HG03460 (cell line): ENCODE measurements around the gene SUN5.
"Not testable (repeated sequence)": the region's sequence is repeated elsewhere in the genome, so short reads cannot be mapped to it uniquely, and the experiment has no call there.

ENCODE experiments used
- ATAC-seq: cut with Tn5 transposase; IDR thresholded peaks from one replicate; pipeline ENCODE4 v1.9.1; 2021; ENCODE audit not compliant: unreplicated experiment

SUN5 gene

DNA sequence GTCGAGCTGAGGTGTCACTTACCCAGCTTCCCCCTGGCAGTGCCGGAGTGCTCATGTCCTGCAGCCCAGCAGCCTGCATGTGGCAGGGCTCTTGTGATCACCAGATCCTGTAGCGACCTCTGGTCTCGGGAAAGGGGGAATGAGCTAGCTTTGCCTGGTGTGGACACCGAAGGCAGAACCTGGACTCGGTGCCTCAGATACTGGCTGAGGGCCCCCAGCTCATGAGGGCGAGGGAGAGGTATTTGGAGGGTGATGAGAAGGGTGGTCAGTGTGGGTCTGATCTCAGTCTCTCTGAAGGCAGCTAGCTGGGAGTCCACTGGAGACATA, 26.3 kb downstream of the SUN5 start:
- no peak for ATAC-seq

DNA sequence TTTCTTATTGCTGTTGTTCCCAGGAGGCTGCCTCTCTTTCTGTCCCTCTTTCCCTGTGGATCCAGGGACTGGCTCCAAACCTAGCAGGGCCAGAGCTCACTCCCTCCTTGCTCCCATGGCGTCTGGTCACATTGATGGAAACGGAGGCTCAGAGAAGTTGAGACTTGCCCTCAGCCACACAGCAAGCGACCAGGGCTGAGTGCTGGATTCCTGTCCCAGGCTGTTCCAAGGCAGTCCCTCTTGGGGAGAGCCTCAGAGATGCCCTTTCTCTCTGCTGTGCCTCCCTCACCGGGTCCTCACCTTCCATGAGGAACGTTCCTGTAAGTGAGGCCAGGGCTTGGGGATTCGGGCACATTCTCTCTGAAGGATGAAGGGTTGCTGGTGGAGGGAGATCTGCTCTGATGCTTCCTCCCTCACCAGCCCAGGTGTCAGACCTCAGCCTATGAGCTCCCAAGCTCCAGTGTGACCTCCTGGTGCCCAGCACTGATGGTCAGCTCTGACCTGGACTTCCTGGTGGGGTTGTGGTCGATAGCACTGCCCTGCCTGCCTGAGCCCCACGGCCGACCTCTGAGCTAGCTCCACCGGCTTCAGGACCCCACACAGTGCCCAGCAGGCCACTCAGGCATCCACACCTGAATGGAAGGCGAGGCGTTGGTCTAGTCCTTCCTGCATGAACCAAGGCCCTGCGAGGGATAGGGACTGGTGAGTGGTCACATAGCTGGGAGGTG, 26.8 kb downstream of the SUN5 start:
- ATAC-seq = no peak

DNA sequence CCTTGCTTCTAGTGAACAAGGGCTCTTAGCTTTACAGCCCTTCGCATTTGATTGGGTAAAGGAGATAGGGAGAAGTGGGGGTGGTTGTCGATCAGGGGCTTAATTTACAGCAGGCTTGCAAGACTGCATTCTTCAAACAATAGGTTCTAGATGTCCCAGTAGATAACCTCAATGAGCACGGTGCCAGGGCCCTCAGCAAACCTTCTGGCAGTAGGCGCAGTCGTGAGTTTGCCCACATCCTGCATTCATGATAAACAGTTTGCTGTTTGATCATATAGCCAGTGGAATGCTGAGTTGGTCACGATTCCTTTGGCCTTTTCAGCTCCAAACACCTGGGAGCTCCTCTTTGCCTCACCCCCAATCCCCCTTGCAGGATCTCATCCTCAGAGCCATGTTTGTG, 27.5 kb downstream of the SUN5 start:
- ATAC-seq = no peak

DNA sequence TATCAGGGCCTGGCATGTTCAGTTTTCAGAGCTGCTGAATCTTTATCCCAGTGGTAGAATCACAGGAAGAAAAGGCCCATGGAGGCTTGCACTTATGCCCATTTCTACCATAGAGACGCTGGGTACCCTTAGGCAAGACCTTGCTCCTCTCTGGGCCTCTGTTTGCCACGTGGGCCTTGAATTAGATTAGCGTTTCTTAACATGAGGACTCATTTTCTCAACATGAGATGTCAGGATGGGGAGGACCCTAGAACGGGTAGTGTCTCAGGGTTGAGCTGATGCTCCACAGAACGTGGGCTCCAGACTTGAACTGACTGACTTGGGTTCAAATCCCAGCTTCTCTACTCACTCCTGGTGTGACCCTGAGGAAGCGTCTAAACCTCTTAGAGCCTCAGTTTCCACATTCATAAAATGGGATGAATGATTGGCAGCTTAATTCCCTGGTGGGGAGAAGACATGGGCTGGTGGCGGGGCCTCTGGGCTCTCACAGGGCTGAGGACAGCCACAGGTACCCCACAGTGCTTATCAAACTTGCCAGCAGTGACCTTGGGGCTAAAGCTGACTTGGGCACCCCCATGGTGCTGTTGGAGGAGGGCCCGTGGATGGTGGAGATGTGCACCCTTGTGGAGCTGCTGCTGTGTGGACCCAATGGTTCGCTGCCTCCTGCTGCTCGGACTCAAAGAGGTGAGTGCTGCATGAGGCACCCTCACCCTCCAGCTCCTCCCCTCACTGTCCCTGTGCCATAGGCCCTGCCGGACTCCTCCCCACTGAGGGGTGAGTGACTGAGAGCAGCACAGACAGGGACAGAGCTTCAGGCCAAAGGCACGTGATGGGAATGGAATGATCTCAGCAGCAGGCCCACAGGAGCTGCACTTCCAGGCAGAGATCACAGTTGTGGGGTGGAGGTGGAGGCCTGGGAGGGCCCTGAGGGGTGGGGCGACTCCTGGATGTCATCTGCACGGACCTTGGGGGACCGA, 28.2 kb downstream of the SUN5 start:
- ATAC-seq = no peak

DNA sequence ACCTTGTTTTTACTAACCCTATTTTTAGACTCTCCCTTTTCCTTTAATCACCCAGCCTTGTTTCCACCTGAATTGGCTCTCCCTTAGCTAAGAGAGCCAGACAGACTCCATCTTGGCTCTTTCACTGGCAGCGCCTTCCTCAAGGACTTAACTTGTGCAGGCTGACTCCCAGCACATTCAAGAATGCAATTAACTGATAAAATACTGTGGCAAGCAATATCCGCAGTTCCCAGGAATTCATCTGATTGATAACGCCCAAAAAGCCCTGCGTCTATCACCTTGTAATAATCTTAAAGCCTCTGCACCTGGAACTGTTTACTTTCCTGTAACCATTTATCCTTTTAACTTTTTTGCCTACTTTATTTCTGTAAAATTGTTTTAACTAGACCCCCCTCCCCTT, 29.1 kb downstream of the SUN5 start:
- ATAC-seq = not testable (repeated sequence)

DNA sequence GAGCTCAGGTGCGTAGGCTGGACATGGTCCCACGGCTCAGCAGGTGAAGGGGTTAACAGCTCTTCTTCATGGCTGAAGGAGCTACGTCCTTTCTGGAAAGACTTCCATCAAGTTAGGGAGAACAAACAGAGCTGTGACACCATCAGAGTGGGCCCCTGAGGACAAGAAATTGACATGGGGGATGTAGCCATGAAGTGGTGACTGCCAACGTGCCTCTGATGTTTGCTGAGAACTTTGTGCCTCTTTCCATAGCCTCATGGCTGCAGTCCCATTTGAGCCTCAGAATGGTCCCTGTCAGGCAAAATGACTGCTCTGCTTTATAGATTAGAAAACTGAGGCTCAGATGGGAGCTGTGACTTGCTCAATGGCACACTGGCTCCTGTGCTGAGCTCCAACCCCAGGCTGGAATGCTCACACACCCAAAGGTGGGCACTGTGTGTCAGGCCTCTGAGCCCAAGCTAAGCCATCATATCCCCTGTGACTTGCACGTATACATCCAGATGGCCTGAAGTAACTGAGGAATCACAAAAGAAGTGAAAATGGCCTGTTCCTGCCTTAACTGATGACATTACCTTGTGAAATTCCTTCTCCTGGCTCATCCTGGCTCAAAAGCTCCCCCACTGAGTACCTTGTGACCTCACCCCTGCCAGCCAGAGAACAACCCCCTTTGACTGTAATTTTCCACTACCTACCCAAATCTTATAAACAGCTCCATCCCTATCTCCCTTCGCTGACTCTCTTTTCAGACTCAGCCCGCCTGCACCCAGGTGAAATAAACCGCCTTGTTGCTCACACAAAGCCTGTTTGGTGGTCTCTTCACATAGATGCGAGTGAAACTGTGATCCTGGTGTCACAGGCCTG, 29.8 kb downstream of the SUN5 start:
- ATAC-seq = not testable (repeated sequence)

DNA sequence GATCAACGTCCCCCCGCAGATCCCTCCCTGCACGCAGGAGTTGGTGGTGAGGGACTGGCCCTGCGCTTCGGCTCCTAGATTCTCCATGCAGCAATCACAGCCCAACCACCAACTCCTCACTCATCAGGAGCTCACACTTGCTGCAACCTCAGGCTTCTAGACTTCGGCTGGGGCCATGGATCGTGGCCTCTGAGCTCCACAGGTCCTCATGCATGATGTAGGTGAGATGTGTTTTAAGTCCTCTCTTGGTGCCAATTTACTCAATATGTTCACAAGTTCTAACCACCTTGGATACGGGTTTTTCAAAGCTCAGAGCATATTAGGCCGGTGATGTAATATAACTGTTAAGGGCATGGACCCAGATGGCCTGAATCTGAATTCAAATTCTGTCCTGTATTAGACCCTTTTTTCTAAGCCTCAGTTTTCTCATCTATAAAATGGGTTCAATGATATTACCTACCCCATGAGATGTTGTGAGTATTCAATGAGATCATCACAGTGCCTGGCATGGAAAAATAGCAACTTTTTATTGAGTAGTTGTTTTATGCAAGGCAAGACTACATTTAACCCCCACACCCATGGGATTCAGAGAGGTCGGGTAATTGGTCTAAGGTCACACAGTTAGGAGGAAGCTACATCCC, 31.0 kb downstream of the SUN5 start:
- ATAC-seq = no peak

DNA sequence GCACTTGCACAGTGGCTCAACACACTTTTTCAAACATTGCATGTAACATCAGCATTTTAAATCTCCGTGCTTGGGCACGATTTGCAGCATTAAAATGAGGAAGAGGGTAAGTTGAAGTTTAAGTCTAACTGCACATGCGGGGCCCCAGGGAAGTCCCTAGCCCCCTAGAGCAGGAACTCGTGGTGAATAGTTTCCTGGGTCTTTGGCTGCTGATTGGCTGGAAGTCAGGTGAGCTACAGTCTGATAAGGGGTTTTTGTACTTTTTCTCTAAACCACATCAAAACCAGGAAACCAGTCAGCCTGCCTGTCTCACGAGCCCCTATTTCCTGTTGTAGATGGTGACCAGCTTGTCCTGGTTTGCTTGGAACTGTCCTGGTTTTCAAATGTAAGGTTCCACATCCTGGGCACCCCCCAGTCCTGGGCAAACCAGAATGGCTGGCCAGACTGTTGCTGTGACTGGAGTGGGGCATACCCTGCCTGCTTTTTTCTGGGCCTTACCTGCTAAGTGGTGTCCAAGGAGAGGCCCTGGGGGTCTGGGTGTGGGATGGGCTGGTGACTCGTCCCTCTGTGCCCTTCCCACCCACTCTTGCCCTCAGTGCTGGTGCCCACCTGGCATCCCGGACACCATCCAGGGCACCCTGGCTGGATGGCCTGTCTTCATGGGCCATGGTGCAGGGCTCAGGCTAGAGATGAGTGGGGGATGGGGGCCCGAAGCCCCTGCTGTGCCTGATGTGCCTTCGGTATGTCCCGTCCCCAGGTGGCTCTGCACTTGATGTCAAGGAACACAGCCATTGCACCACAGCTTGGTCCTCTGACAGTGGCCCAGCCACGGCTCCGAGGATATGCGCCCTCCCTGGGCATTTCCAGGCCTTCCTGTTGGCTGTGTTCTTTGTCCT, 31.8 kb downstream of the SUN5 start:
- peak; percentile 87 for ATAC-seq

DNA sequence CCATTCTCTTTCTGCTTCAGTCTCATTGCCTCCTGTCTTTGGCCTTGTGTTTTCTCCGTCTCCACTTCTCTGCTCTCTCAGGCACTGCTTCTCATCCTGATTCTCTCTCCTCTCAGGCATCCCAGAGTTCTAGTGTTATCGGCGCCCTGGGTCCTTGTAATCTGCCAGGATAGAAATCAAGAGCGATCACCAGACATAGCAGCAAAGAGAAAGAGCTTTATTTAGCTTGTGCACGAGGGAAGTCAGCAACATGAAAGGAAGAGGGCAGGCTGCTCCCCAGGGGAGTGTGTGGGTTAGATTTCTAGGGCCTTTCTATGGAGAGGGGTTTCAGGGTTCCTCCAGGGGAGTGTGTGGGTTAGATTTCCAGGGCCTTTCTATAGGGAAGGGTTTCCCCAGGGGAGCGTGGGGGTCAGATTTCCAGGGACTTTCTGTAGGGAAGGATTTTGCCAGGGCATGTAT, 32.5 kb downstream of the SUN5 start:
- ATAC-seq = peak; percentile 28

DNA sequence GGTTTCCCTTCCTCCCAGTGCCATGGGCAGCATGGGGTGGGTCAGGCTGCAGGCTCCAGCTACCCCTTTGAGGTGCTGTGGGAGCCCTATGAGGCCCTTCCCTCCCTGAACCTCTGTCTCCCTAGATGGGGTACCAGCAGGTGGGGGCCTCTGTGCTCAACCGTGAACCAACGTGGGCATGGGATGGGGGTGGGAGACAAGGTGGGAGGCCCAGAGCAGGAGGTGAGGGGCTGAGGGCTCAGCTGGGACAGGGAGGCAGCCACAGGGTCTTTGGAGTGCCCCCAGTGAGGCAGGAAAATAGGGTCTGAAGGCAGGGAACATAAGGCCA, 33.3 kb downstream of the SUN5 start:
- ATAC-seq = no peak

DNA sequence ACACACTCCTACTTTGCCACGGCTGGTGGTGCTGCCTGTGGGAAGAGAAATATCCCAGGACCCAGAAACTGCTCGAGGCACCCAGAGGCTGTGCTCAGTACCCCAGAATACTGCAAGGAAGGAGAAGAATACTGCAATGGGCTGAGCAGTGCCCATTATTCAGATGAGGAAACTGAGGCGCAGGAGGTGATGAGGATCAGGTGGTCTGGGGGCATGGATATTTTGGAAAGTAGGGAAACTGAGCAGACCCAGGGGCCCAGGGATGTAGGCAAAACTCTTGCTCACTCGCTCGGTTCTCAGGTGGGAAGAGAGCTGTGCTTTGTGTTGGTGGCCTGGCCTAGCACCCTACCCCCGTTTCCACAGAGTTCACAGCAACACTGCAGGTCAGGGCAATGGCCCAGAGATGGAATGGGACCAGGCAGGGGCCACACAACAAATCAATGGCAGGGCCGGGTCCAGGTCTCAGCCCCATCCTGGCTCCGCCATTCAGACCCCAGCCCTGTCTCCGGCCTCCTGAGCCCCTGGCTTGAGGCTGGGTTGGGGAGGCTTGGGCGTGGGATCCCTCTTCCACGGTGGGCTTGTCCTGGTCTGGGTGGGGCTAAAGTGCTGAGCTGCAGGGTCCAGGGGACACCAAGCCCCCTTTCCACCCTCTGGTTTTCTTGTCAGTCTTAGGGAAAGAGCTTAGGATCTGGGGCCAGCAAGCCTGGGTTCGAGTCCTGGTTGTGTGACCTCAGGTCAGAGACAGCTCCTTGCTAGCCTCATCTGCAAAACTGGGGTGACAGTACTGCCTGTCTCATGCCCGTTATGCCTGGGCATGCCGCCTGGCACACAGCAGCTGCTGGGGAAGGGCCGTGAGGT, 33.9 kb downstream of the SUN5 start:
- ATAC-seq = no peak

DNA sequence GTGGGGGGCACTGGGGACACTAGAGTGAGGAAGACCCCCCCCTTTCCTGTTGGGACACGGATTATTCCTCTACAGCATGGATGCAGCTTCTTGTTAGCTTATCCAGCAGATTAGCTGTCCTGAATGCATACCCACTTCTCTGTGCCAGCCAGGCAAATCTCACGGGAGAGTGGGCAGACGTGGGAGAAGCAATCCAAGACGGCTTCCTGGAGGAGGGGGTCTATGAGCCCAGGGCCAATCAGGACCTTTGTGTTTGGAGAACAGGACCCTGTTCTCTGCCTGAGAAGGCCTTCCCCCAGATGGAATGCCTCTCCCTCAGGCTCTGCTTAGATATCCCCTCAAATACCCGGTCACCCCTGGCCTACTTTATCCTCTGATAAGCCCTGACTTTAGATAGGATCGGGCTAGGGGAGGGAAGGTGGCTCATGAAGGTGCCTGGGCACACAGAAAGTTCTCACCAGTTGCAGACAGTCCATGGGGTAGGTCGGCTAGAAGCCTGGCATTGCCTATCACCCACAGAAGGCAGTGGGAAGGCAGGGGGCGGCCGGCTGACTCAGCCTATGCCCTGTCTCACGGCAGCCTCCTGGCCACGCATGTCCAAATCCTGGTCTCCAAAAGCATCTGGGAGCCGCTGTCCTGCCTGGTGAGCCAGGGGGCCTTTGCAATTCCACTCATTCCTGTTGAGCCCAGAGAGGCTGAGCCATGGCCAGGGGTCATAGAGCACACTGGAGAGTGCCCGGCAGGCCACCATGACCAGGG, 34.7 kb downstream of the SUN5 start:
- ATAC-seq = no peak

DNA sequence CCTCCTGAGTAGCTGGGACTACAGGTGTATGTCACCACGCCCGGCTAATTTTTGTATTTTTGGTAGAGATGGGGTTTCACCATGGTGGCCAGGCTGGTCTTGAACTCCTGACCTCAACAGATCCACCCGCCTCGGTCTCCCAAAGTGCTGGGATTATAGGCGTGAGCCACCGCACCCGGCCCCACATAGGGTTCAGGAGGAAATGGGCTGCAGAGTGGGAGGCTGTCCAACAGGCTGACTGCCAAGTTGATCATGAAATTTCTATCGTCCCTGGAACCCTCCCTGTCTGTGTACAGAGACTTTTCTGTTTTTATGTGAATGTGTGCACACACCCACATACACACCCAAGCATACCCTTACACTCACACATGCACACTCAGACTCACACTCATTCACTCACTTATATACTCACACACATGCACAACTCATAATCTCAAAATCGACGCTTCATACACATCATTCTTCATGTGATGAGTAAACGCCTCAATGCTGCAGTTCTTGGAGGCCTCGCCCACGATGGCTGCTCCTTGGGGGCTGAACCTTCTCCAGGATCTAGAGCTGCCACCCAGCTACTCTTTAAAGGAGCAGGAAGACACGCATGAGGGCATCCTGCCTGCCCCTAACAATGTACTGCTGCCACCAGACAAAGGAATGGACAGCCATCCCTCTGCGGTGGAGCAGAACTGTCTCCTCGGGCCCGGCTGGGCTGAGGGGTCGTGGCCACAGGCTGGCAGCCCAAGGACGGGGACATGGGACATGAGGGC, 35.6 kb downstream of the SUN5 start:
- no peak for ATAC-seq

DNA sequence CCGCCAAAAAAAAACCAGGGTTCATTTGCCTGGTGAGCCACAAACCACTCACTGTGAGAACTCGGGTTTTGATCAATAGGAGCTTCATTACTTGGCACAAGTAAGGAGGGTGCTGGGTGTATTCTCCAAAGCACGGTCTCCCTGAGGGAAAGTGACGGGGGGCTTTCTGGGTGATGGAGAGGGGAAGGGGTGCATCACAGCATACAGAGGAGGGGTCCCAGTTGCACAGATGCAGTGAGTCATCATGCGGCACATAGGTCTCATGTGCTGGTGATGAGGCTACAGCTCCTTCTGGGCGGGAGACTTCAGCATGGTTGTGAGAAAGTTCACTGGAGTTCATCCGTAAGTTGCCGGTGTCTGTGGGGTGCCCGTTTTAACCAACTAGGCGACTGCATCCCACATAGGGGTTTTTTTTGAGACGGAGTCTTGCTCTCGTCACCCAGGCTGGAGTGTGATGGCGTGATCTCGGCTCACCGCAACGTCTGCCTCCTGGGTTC, 36.2 kb downstream of the SUN5 start:
- ATAC-seq = no peak

DNA sequence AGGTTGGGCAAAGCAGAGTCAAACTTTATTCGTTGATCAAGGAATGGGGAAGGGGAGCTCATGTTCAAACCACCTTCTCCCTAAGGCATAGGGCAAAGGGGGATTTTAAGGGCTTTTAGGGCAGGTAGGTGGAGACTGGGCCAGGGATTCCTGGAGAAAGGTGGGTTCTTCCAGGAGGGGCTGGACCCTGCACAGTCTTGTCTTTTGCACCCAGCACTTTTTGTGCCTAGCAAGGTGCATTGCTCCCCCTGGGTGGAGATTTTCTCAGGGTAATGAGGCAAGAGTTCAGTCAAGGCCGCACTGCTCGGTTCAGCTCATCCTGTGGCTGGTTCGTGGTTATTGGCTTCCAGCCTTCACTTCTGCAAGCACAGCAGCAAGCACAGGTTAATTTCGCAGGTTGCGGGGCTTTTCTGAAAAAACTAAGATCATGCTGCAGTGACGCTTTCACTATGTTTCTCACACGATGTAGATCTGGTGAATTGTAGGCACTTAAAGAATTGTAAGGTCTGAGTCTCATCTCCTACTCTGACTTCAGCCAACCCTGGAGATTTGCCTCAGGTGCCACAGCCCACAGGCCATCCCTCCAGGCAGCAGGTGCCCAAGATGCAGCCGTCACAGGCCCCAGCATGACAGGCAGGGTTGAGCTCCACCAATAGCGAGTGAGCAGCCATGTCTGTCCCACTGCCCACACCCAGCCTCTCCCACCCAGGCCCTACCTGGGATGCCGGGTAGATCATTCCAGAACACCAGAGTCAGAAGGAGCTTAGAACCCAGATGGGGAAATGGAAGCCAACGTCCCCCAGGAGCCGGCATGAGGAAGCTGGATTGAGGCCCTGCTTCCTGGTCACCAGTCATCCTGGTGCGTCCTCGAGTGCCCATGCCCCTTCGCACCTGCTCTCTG, 37.1 kb downstream of the SUN5 start:
- peak; percentile 47 for ATAC-seq

DNA sequence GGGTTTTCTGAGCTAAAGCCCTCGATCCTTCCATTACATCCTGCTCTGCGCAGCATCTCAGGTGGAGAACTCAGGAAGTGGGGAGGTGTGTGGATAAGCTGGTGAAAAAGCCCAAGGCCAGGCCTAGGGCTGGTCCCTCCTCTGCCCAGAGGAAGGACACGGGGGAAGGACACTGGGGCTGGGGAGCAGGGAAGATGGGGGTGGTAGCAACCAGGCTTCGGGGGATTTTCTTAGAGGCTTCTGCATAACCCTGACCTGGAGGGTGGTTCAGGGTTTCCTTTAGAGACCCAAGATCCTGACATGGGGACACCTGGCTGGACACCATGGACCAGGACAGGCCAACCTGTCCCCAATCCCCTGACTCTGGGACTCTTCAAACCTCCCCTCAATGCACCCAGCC, 37.9 kb downstream of the SUN5 start:
- no peak for ATAC-seq
